GM21737 (cell line): Measurements from ENCODE around the gene MAS1L.

Source experiments
- ATAC-seq: cut with Tn5 transposase; IDR thresholded peaks from one replicate; pipeline ENCODE4 v1.9.1; 2021; ENCODE audit warnings: mild to moderate bottlenecking, moderate library complexity; ENCODE audit not compliant: unreplicated experiment

The MAS1L gene

GRCh38 chr6:29487660-29488059 is at the start of gene MAS1L:
Gene MAS1L (minus strand): TSS chr6:29487956. CDS start chr6:29487902, 54 bp downstream.
- no peak for ATAC-seq

DNA sequence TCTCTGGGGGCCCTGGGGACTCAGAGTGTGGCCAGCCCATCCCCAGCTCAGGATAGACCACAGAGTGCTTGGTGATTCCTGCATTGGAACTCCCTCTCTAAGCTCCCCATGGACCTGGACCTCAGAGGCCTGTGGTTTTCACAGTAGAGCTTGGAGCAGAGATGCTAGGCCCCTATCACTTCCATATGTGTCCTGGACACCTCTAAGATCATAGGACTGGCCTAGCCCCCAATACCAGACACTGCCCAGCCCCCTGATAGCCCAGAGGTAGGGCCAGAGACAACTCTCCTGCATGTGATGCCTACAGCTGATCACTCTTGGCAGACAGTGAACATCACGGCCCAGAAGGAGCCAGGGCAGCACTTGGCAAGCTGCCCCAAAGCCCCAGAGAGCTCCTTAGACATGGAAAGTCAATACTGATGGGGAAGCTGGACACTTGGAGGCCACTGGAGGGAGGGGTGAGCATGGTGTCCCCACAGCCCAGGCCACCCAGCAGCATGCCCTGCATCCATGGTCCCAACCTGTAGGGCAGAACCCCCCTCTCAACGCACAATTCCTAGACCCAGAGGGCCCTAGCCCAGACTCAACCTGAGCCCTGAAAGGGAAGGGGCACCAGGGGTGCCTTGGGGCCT is 44.7 kb upstream of the MAS1L start:
- no peak for ATAC-seq

DNA sequence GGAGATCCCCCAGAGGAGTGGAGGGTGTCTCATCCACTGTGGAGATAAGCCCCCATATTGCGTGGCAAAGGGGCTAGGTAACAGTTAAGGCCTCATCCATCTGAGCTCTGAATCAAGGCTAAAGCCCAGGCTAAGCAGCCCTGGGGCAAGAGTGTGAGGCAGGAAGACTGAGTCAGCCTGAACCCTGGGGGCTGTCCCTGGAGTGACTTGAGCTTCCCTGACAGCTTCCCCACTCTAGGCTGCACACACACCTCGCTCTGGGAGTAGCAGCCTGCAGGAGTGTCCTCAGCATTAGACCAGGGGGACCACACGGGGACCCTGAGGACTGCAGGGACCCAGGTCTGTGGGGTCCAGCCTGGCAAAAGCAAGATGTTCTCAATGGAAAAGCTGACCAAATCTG is 43.9 kb upstream of the MAS1L start:
- ATAC-seq: no peak

DNA sequence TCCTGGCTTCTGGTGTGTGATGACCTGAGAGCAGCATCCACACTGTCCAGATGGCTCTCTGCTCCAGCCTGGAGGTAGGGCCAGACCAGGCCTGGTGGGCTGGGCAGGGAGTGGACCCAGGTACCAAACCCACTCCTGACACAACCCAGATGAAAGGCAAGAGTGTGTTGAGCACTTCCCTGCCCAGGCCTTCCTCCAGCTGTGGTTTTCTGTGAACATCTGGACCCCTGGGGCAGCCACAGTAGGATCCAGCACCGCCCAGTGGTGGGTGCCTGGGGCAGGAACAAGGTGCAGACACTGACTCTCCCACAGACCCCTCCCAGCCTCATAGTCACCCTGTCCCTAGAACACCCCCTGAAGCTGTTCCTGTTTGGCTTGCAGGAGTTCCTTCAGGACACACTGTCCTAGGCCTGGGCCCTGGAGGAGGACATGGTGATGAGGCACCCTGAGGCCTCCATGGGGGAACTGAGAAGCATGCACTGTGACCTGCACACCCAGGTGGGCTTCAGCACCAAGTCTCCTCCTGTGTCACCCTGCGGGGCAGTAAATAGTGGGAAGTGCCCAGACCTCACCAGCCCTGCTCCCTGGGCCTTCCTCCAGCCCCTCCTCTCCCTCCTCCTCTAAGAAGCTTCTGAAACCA is 43.0 kb upstream of the MAS1L start:
- no peak for ATAC-seq

DNA sequence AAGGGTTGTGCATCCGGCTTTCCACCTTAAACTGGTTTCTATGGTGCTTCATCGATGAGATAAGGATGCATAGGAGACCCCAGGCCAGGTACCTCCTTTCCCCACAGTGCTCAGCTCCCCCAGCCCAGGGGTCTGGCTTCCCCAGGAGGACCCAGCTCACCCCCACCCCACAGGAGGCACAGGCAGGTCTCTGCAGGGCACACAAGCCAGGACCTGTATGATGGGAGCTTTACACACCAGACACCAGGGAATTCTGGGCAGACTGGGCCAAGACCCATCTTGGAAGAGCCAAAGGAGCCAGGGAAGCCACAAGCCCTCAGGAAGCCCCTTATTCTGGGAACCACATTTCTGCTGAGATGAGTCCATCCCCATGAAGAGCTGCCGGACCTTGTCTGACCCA is 42.2 kb upstream of the MAS1L start:
- ATAC-seq: no peak

- no peak for ATAC-seq
These were observed 41.3 kb upstream of the MAS1L start for GRCh38 chr6:29528988-29529560.

GRCh38 chr6:29528300-29528931 is 40.7 kb upstream of the MAS1L start:
- no peak for ATAC-seq

GRCh38 chr6:29527564-29527963 is 39.8 kb upstream of the MAS1L start:
- no peak for ATAC-seq

DNA sequence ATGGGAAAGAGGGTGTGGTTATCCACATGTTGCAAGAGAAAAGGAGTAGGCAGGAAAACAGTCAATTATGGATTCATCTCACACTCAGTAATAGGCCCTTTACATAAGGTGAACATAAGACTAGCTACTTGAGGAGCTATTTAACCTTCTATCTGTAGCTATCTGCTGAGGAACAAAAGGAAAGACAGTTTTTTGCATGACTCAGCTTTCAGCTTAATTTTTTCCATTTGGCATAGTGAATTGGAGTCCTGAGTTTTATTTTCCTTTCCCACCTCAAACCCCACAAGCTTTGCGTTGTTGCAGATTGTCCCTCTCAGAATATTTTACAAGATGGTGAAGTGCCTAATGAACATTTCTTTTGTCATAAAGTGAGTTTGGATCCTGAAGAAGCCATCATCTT is 39.4 kb upstream of the MAS1L start:
- ATAC-seq: no peak

DNA sequence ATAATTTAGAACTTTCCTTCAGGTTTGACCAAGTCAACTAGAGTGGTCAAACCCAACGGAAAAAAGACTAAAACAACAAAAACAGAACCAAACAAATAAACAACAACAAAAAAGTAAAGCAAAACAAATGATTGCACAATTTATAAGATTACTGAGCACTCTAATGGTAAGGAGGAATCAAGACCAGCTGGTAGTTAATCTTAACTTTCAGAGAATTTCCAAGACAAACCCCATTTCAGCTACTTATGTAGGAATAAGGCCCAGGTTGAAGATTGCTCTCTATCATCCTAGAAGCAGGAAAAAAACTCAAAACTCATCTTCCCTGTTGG is 37.5 kb upstream of the MAS1L start:
- no peak for ATAC-seq

GRCh38 chr6:29524444-29525310 is 36.9 kb upstream of the MAS1L start:
- no peak for ATAC-seq

GRCh38 chr6:29524044-29524443 is 36.3 kb upstream of the MAS1L start:
- ATAC-seq: no peak

DNA sequence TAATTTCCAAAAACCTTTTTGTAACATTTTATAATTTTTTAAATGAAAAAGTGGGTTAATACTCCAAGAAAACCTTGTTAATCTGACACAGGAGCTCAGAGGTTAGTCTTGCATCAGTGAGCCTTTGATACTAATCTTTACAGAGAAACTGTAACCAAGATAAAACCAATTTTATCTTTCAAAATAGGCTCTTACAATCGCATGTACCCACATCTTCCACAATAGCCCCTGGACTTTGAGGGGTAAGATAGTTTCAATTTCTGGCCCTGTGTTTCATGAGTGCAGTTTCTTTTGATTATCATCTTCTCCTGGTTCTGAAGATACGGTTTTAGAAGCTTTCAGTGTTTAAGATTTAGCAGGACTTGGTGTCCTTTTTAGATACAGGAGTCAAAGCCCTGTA is 34.5 kb upstream of the MAS1L start:
- no peak for ATAC-seq

- ATAC-seq: no peak
These were observed 33.4 kb upstream of the MAS1L start for GRCh38 chr6:29521006-29521680.

DNA sequence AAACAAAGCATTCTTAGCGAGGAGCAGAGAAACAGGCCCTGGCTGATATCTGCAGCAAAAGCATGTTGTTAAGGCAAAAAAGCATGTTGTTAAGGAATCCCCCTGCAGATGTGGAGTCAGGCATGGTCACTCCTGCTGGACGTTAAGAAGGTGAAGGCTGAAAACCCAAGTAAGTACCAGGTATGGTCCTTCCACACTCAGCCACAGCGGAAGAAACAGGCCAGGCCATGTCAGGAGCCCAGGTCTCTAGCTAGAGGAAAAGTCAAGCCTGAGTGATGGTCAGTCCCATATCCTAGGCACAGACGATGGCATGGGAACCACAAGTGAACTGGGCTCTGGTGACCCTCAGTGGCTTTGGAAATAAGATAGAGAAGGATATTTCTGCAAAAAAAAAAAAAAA is 32.5 kb upstream of the MAS1L start:
- no peak for ATAC-seq

GRCh38 chr6:29519291-29520010 is 31.7 kb upstream of the MAS1L start:
- ATAC-seq: no peak

GRCh38 chr6:29517728-29518440 is 30.1 kb upstream of the MAS1L start:
- ATAC-seq: no peak

DNA sequence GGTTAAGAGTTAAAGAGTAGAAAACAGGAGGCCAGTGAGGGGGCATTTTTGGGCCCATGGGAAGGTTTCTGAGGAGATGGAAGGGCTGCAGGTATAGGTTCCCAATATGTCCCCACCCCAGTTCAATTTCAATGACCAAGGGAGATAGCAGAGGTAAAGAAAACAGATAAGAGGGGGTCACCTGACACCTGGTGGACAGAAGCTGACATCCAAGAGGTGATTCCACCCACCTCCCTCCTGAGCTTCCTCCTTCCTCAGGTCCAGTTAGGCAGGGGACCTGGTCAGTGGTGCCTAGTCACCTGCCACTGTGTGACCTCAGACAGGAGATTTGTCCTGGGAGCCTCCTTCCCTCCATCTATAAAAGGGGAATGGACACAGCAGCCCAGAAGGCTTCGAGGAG is 29.5 kb upstream of the MAS1L start:
- no peak for ATAC-seq

DNA sequence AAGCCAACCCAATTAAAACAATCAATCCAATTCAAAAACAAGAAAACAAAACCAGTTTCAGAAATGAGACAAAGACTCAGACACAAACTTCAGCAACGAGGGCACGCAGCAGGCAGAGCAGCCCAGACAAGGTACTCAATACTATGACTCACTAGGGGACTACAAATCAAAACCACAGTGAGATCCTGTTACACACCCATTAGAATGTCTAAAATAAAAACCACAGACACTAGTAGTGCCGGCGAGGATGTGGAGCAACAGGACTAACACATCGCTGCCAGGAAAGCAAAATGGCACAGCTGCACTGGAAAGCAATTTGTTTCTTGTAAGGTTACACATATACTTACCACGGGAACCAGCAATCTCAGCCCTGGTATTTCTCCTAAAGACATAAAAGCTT is 28.4 kb upstream of the MAS1L start:
- ATAC-seq: no peak
